ENCODE measurements around the gene HPN.
A peak's percentile ranks its signal among the peaks of the same experiment; 100 is the strongest.

HPN gene

GRCh38 chr19:35065574-35065973, 24.1 kb downstream of the HPN start:
- no peak overlapping the region for H2AFZ ChIP-seq (ENCODE audit: low read depth, low read length)
- no peaks in the 10 kb centered on the region for H4K20me1 ChIP-seq (ENCODE audit: insufficient read depth, low read length)
- ATAC-seq (ENCODE audit: insufficient read depth, low read depth) = no peak
- no peaks in the 10 kb centered on the region for H3K79me2 ChIP-seq (ENCODE audit: insufficient read depth, low read length)
- H3K27me3 ChIP-seq (ENCODE audit: insufficient read depth, low read length, poor library complexity) = no peaks in the 10 kb centered on the region
- no peak for DNase-seq
- H3K9ac ChIP-seq (ENCODE audit: low read depth, low read length) = no peak overlapping the region
- H3K27ac ChIP-seq (ENCODE audit: low read length) = no peak overlapping the region
- no peaks in the 10 kb centered on the region for H3K4me1 ChIP-seq (ENCODE audit: insufficient read depth, low read length)
- H3K4me2 ChIP-seq (ENCODE audit: insufficient read depth, low read length) = no peak overlapping the region
- H3K9me3 ChIP-seq (ENCODE audit: insufficient read depth, low read length, severe bottlenecking) = no peaks in the 10 kb centered on the region
- H3K36me3 ChIP-seq (ENCODE audit: insufficient read depth, low read length) = no peaks in the 10 kb centered on the region
- no peak overlapping the region for H3K4me3 ChIP-seq (ENCODE audit: low read depth in 1 of 2, low read length in 2 of 2)
- no peak for TF ChIP-seq EZH2 (IDR thresholded peaks at IDR 0.05; ENCODE audit: borderline replicate concordance, low read depth, low read length, severe bottlenecking)
- TF ChIP-seq CTCF (IDR thresholded peaks at IDR 0.05; ENCODE audit: borderline replicate concordance, extremely low read depth, low read length, poor library complexity, severe bottlenecking) = no peak

- no peak overlapping the region for H3K4me3 ChIP-seq (ENCODE audit: low read depth in 1 of 2, low read length in 2 of 2)
- no peak overlapping the region for H2AFZ ChIP-seq (ENCODE audit: low read depth, low read length)
- H3K27ac ChIP-seq (ENCODE audit: low read length) = no peak overlapping the region
- no peaks in the 10 kb centered on the region for H3K4me1 ChIP-seq (ENCODE audit: insufficient read depth, low read length)
- no peaks in the 10 kb centered on the region for H3K27me3 ChIP-seq (ENCODE audit: insufficient read depth, low read length, poor library complexity)
- H3K36me3 ChIP-seq (ENCODE audit: insufficient read depth, low read length) = no peaks in the 10 kb centered on the region
- H3K9ac ChIP-seq (ENCODE audit: low read depth, low read length) = no peak overlapping the region
- DNase-seq (no peak), ATAC-seq (ENCODE audit: insufficient read depth, low read depth) (no peak)
- no peaks in the 10 kb centered on the region for H3K79me2 ChIP-seq (ENCODE audit: insufficient read depth, low read length)
- TF ChIP-seq EZH2 (IDR thresholded peaks at IDR 0.05; ENCODE audit: borderline replicate concordance, low read depth, low read length, severe bottlenecking) (no peak), CTCF (IDR thresholded peaks at IDR 0.05; ENCODE audit: borderline replicate concordance, extremely low read depth, low read length, poor library complexity, severe bottlenecking) (no peak)
- no peaks in the 10 kb centered on the region for H4K20me1 ChIP-seq (ENCODE audit: insufficient read depth, low read length)
- H3K9me3 ChIP-seq (ENCODE audit: insufficient read depth, low read length, severe bottlenecking) = no peaks in the 10 kb centered on the region
- H3K4me2 ChIP-seq (ENCODE audit: insufficient read depth, low read length) = no peak overlapping the region
Measured at GRCh38 chr19:35066121-35066520, 24.6 kb downstream of the HPN start.

- ATAC-seq (ENCODE audit: insufficient read depth, low read depth) (peak; percentile 99), DNase-seq (peak; percentile 84)
- no peak overlapping the region for H3K27ac ChIP-seq (ENCODE audit: low read length)
- no peak overlapping the region for H3K9ac ChIP-seq (ENCODE audit: low read depth, low read length)
- peak; percentile 94 for TF ChIP-seq CTCF (IDR thresholded peaks at IDR 0.05; ENCODE audit: borderline replicate concordance, extremely low read depth, low read length, poor library complexity, severe bottlenecking)
- TF ChIP-seq EZH2 (IDR thresholded peaks at IDR 0.05; ENCODE audit: borderline replicate concordance, low read depth, low read length, severe bottlenecking) = no peak
- no peaks in the 10 kb centered on the region for H4K20me1 ChIP-seq (ENCODE audit: insufficient read depth, low read length)
- H3K9me3 ChIP-seq (ENCODE audit: insufficient read depth, low read length, severe bottlenecking) = no peaks in the 10 kb centered on the region
- H3K27me3 ChIP-seq (ENCODE audit: insufficient read depth, low read length, poor library complexity) = no peaks in the 10 kb centered on the region
- H3K4me3 ChIP-seq (ENCODE audit: low read depth in 1 of 2, low read length in 2 of 2) = no peak overlapping the region
- no peak overlapping the region for H3K4me2 ChIP-seq (ENCODE audit: insufficient read depth, low read length)
- H3K79me2 ChIP-seq (ENCODE audit: insufficient read depth, low read length) = no peaks in the 10 kb centered on the region
- H2AFZ ChIP-seq (ENCODE audit: low read depth, low read length) = no peak overlapping the region
- no peaks in the 10 kb centered on the region for H3K36me3 ChIP-seq (ENCODE audit: insufficient read depth, low read length)
- no peaks in the 10 kb centered on the region for H3K4me1 ChIP-seq (ENCODE audit: insufficient read depth, low read length)
Measured at GRCh38 chr19:35066691-35067563, 25.4 kb downstream of the HPN start.

All from DND-41 (cell line).